Liver (tissue), 9 donors: Measurements from ENCODE around the gene RPL29. TPM values are rescaled to one million over a fixed set of nuclear protein-coding genes. Genes with fewer than 3 reads are reported as not detected.

Source experiments
- DNase-seq: peaks from one replicate; pipeline ENCODE4 v3.0.0-alpha.2; 2017; ENCODE audit warnings: low spot score
- H3K27ac ChIP-seq, 2 donors: one replicate each; pipeline ENCODE4 v1.7.0; 2013; ENCODE audit warnings: inconsistent platforms in 2 of 2, low read length in 2 of 2, control low read depth in 1 of 2, low read depth in 1 of 2, mild to moderate bottlenecking in 1 of 2
- H3K27me3 ChIP-seq, 4 donors: one replicate each; pipeline versions ENCODE4 v1.6.1 to v1.7.0; 2013; ENCODE audit warnings: low read length in 3 of 4, inconsistent platforms in 1 of 4, mild to moderate bottlenecking in 1 of 4, moderate library complexity in 1 of 4; ENCODE audit not compliant: control insufficient read depth in 4 of 4, insufficient read depth in 4 of 4
- H3K36me3 ChIP-seq, 4 donors: one replicate each; pipeline versions ENCODE4 v1.6.1 to v1.7.0; 2013; ENCODE audit warnings: low read length in 3 of 4, mild to moderate bottlenecking in 3 of 4, low read depth in 1 of 4, moderate library complexity in 1 of 4; ENCODE audit not compliant: control insufficient read depth in 4 of 4, insufficient read depth in 3 of 4
- H3K4me1 ChIP-seq, 4 donors: one replicate each; pipeline versions ENCODE4 v1.6.1 to v1.7.0; 2013; ENCODE audit warnings: low read length in 3 of 4, mild to moderate bottlenecking in 3 of 4, moderate library complexity in 1 of 4; ENCODE audit not compliant: control insufficient read depth in 4 of 4, insufficient read depth in 4 of 4
- H3K4me3 ChIP-seq, 3 donors: one replicate each; pipeline versions ENCODE4 v1.6.1 to v1.7.0; 2013; ENCODE audit warnings: low read length in 3 of 3, control low read depth in 1 of 3, low read depth in 1 of 3, mild to moderate bottlenecking in 1 of 3
- H3K9ac ChIP-seq, 2 donors: one replicate each; pipeline ENCODE4 v1.7.0; 2013; ENCODE audit warnings: low read length in 2 of 2, mild to moderate bottlenecking in 2 of 2, moderate library complexity in 2 of 2, control low read depth in 1 of 2, low read depth in 1 of 2
- H3K9me3 ChIP-seq, 4 donors: one replicate each; pipeline versions ENCODE4 v1.6.1 to v1.7.0; 2013; ENCODE audit warnings: low read length in 3 of 4; ENCODE audit not compliant: control insufficient read depth in 4 of 4
- EGR1 ChIP-seq, 2 donors: IDR thresholded peaks; 2 replicates each; pipeline ENCODE4 v1.6.1; 2016 to 2018; ENCODE audit warnings: antibody characterized with exemption in 2 of 2, low read depth in 2 of 2
- FOXA1 ChIP-seq: IDR thresholded peaks from 2 replicates; pipeline ENCODE4 v1.6.1; 2016; ENCODE audit warnings: antibody characterized with exemption
- GABPA ChIP-seq, 2 donors: IDR thresholded peaks in 1 of 2; conservative IDR thresholded peaks in 1 of 2; 2 replicates each; pipeline ENCODE4 v1.6.1; 2016; ENCODE audit warnings: antibody characterized with exemption in 2 of 2, mild to moderate bottlenecking in 1 of 2, moderate library complexity in 1 of 2
- HNF4A ChIP-seq, 2 donors: conservative IDR thresholded peaks; 2 replicates each; pipeline ENCODE4 v1.6.1; 2016; ENCODE audit warnings: antibody characterized with exemption in 2 of 2, mild to moderate bottlenecking in 2 of 2
- HNF4G ChIP-seq: IDR thresholded peaks from 2 replicates; pipeline ENCODE4 v1.6.1; 2016; ENCODE audit warnings: antibody characterized with exemption
- MAX ChIP-seq: IDR thresholded peaks from 2 replicates; pipeline ENCODE4 v1.6.1; 2016; ENCODE audit warnings: antibody characterized with exemption
- NR2F2 ChIP-seq: IDR thresholded peaks from 2 replicates; pipeline ENCODE4 v1.6.1; 2016; ENCODE audit warnings: antibody characterized with exemption
- REST ChIP-seq: IDR thresholded peaks from 2 replicates; pipeline ENCODE4 v1.6.1; 2016; ENCODE audit warnings: antibody characterized with exemption, mild to moderate bottlenecking
- RXRA ChIP-seq, 2 donors: IDR thresholded peaks; 2 replicates each; pipeline ENCODE4 v1.6.1; 2017 to 2018; ENCODE audit warnings: antibody characterized with exemption in 2 of 2, mild to moderate bottlenecking in 1 of 2
- TAF1 ChIP-seq: conservative IDR thresholded peaks from 2 replicates; pipeline ENCODE4 v1.6.1; 2016; ENCODE audit warnings: antibody characterized with exemption, mild to moderate bottlenecking
- YY1 ChIP-seq: IDR thresholded peaks from 2 replicates; pipeline ENCODE4 v1.6.1; 2016; ENCODE audit warnings: antibody characterized with exemption, mild to moderate bottlenecking
- WGBS: extraction: QIAGEN DNeasy Blood & Tissue Kit; methylation state at CpG from one replicate; pipeline ENCODE4 v1.1.7; 2013; 5-methylcytosine and 5-hydroxymethylcytosine counted together
- polyA plus RNA-seq, 2 donors: library from polyadenylated mRNA; stranded (reverse) in 1 of 2; unstranded in 1 of 2; fragments of 200-250 nt in 1 of 2; fragments of >200 nt in 1 of 2; fragmentation: Nextera tagmentation in 1 of 2; extraction: Ambion mirVana in 1 of 2; gene quantifications; one replicate each; pipeline versions ENCODE4 v1.2.1 to v1.2.3, GENCODE V29; 2013 to 2015
- total RNA-seq, 2 donors: library from RNA; depleted of rRNA; stranded (reverse); fragments of >200 nt; gene quantifications; one replicate each; pipeline ENCODE4 v1.2.3, GENCODE V29; 2014
- TF ChIP-seq, protein P1 (sequence below): fragments of 150-350 bp; IDR thresholded peaks from 2 replicates; pipeline ENCODE4 v1.5.1; 2017; ENCODE audit warnings: improper control_type of control experiment, low read depth, low read length; ENCODE audit not compliant: missing input control
- TF ChIP-seq, protein P2 (sequence below): IDR thresholded peaks from 2 replicates; pipeline ENCODE4 v1.6.1; 2016; ENCODE audit warnings: antibody characterized with exemption
- TF ChIP-seq, protein P3 (sequence below): IDR thresholded peaks from 2 replicates; pipeline ENCODE4 v1.6.1; 2016; ENCODE audit warnings: antibody characterized with exemption
- donor health status: healthy.
- donor health status: healthy.
- donor health status: healthy.
- donor health status: healthy.
- donor health status: healthy.

The RPL29 gene
- total and polyA plus RNA-seq, 4 donors, result 292 to 789 (median 388) TPM

- H3K9ac ChIP-seq, result no peak overlapping the region
- 89% methylated on average over 12 of the region's 12 CpGs for WGBS
- no peak overlapping the region for H3K4me3 ChIP-seq
- peaks cover 5 to 25% (median 21%) of the 10 kb centered on the region in 4 donors for H3K4me1 ChIP-seq
- DNase-seq, result no peak
- H3K27ac ChIP-seq, result no peak overlapping the region
- H3K9me3 ChIP-seq, result no peaks in the 10 kb centered on the region
- TF ChIP-seq, protein P1, sequence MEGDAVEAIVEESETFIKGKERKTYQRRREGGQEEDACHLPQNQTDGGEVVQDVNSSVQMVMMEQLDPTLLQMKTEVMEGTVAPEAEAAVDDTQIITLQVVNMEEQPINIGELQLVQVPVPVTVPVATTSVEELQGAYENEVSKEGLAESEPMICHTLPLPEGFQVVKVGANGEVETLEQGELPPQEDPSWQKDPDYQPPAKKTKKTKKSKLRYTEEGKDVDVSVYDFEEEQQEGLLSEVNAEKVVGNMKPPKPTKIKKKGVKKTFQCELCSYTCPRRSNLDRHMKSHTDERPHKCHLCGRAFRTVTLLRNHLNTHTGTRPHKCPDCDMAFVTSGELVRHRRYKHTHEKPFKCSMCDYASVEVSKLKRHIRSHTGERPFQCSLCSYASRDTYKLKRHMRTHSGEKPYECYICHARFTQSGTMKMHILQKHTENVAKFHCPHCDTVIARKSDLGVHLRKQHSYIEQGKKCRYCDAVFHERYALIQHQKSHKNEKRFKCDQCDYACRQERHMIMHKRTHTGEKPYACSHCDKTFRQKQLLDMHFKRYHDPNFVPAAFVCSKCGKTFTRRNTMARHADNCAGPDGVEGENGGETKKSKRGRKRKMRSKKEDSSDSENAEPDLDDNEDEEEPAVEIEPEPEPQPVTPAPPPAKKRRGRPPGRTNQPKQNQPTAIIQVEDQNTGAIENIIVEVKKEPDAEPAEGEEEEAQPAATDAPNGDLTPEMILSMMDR, result no peak
- TF ChIP-seq YY1 (no peak), HNF4G (no peak), GABPA (IDR thresholded peaks at IDR 0.05 in 1 of 2, conservative IDR thresholded peaks at IDR 0.05 in 1 of 2) (no peak), EGR1 (IDR thresholded peaks at IDR 0.05; ENCODE audit: low read depth in 2 of 2) (no peak), FOXA1 (no peak), RXRA (IDR thresholded peaks at IDR 0.05) (no peak), MAX (no peak), HNF4A (conservative IDR thresholded peaks at IDR 0.05) (no peak)
- TF ChIP-seq, protein P2, sequence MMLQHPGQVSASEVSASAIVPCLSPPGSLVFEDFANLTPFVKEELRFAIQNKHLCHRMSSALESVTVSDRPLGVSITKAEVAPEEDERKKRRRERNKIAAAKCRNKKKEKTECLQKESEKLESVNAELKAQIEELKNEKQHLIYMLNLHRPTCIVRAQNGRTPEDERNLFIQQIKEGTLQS, result no peak
- TF ChIP-seq, protein P3, sequence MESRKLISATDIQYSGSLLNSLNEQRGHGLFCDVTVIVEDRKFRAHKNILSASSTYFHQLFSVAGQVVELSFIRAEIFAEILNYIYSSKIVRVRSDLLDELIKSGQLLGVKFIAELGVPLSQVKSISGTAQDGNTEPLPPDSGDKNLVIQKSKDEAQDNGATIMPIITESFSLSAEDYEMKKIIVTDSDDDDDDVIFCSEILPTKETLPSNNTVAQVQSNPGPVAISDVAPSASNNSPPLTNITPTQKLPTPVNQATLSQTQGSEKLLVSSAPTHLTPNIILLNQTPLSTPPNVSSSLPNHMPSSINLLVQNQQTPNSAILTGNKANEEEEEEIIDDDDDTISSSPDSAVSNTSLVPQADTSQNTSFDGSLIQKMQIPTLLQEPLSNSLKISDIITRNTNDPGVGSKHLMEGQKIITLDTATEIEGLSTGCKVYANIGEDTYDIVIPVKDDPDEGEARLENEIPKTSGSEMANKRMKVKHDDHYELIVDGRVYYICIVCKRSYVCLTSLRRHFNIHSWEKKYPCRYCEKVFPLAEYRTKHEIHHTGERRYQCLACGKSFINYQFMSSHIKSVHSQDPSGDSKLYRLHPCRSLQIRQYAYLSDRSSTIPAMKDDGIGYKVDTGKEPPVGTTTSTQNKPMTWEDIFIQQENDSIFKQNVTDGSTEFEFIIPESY, result no peak
- no peaks in the 10 kb centered on the region for H3K36me3 ChIP-seq
- H3K27me3 ChIP-seq, result no peaks in the 10 kb centered on the region
Measured at GRCh38 chr3:51963951-51964451, 31.7 kb downstream of the RPL29 start.

DNA sequence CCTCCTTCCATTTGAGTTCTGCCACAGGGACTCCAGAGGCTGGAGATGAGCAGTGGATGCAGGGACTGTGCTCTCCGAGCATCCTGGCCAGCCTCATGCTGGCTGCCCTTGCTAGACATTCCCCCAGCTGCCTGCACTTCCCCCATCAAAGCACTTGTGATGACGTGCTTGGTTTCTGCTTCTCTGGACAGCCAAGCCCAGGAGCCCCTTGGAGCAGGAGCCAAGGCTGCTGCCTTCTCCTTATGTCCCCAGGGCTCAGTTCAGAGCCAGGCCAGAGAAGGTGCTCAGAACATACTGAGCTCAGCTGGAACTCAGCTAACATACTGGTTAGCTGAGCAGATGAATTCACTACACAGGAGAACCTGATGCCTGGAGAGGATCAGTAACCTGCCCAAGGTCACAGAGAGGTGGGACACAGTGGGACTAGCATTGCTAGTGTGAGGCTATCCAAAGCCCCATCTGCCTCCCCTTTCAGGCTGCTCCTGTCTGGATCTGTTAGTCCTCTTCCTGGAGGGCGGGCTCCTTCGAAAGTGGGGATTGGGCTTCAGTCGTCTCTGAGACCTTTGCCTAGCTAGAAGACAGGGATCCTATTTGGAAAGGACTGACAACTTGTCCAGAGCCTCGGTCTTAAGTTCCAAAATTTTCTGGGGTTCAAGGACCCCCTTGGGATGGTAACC, 32.7 kb downstream of the RPL29 start:
- Histone ChIP-seq H3K36me3 (peaks cover 0 to 2% (median 0%) of the 10 kb centered on the region in 4 donors), H3K4me1 (peaks cover 2 to 20% (median 14%) of the 10 kb centered on the region in 4 donors), H3K27ac (no peak overlapping the region), H3K4me3 (no peak overlapping the region), H3K9me3 (no peaks in the 10 kb centered on the region), H3K27me3 (no peaks in the 10 kb centered on the region), H3K9ac (no peak overlapping the region)
- 90% methylated on average over 6 of the region's 6 CpGs for WGBS
- no peak for TF ChIP-seq REST
- no peak for TF ChIP-seq RXRA (IDR thresholded peaks at IDR 0.05)
- no peak for TF ChIP-seq NR2F2
- no peak for TF ChIP-seq TAF1
- DNase-seq, result no peak
